Activated CD8-positive, alpha-beta memory T cell treated with anti-CD3 and anti-CD28 coated beads, Interleukin-2, amount 50 U/mL, for 4 hours (primary cell): ENCODE data around the gene TMEM220.

Experiments
- DNase-seq: peaks from one replicate; pipeline ENCODE4 v3.0.0-alpha.2; 2020

TMEM220 gene

GRCh38 chr17:10729334-10730193 is at the start of gene TMEM220:
TMEM220 (minus strand) TSS chr17:10730023; CDS start chr17:10729851, 172 bp downstream.
- DNase-seq, result peak; percentile 55

GRCh38 chr17:10779609-10780008 is 49.8 kb upstream of the TMEM220 start:
- no peak for DNase-seq

GRCh38 chr17:10777890-10778289 is 48.1 kb upstream of the TMEM220 start:
- no peak for DNase-seq

GRCh38 chr17:10777131-10777807 is 47.4 kb upstream of the TMEM220 start:
- DNase-seq, result no peak

- DNase-seq, result no peak
These were observed 46.6 kb upstream of the TMEM220 start for GRCh38 chr17:10776381-10776780.

- DNase-seq, result no peak
These were observed 46.0 kb upstream of the TMEM220 start for GRCh38 chr17:10775740-10776356.

GRCh38 chr17:10775058-10775457 is 45.2 kb upstream of the TMEM220 start:
- no peak for DNase-seq

- no peak for DNase-seq
These were observed 43.6 kb upstream of the TMEM220 start for GRCh38 chr17:10773391-10773790.

- peak; percentile 35 for DNase-seq
These were observed 42.9 kb upstream of the TMEM220 start for GRCh38 chr17:10772425-10773380.

- DNase-seq, result no peak
These were observed 41.3 kb upstream of the TMEM220 start for GRCh38 chr17:10771148-10771547.

- no peak for DNase-seq
These were observed 40.0 kb upstream of the TMEM220 start for GRCh38 chr17:10769840-10770239.

- DNase-seq, result no peak
These were observed 39.0 kb upstream of the TMEM220 start for GRCh38 chr17:10768750-10769251.

- DNase-seq, result no peak
These were observed 37.4 kb upstream of the TMEM220 start for GRCh38 chr17:10767232-10767631.

- DNase-seq, result no peak
These were observed 32.2 kb upstream of the TMEM220 start for GRCh38 chr17:10762037-10762436.

- DNase-seq, result no peak
These were observed 31.5 kb upstream of the TMEM220 start for GRCh38 chr17:10761281-10761680.

GRCh38 chr17:10758062-10758461 is 28.2 kb upstream of the TMEM220 start:
- no peak for DNase-seq

GRCh38 chr17:10757647-10758046 is 27.8 kb upstream of the TMEM220 start:
- no peak for DNase-seq

- no peak for DNase-seq
These were observed 27.2 kb upstream of the TMEM220 start for GRCh38 chr17:10757067-10757466.

GRCh38 chr17:10756619-10757018 is 26.8 kb upstream of the TMEM220 start:
- DNase-seq, result no peak

- DNase-seq, result no peak
These were observed 26.4 kb upstream of the TMEM220 start for GRCh38 chr17:10756185-10756584.

GRCh38 chr17:10755592-10756127 is 25.8 kb upstream of the TMEM220 start:
- DNase-seq, result no peak
